GM12878 (cell line): ENCODE data around the gene TBX5. TPM values are rescaled to one million over a fixed set of nuclear protein-coding genes. Genes with fewer than 3 reads are reported as not detected.

Experiments
- ATAC-seq: fragments of 200-7000 bp; cut with Tn5 transposase; 3 replicates; pipeline ENCODE4 v1.9.1; 2020; ENCODE audit warnings: mild to moderate bottlenecking, moderate library complexity
- BruUV-seq: library from RNA; stranded (reverse); fragments of 400-500 nt; replicated peaks from 2 replicates; lab custom pipeline; 2021; lab: Mats Ljungman, UMichigan
- CTCF ChIA-PET: fragments of 300-600 bp; sonication (Branson Sonifier 250); formaldehyde crosslinking; extraction: SDS; loops from one replicate; lab custom pipeline; 2021; ENCODE audit warnings: inconsistent platforms; lab: Yijun Ruan, JAX
- POLR2A ChIA-PET: fragments of 350-600 bp; formaldehyde crosslinking; extraction: SDS; loops from one replicate; lab custom pipeline; 2021; ENCODE audit warnings: inconsistent platforms; lab: Charles Lee
- RAD21 ChIA-PET: fragments of 300-600 bp; sonication (Branson Sonifier 250); formaldehyde crosslinking; loops from one replicate; lab custom pipeline; 2023; ENCODE audit warnings: antibody characterized with exemption; ENCODE audit not compliant: unreplicated experiment; lab: Charles Lee
- SMC1A ChIA-PET: fragments of 300-600 bp; sonication (Branson Sonifier 250); formaldehyde crosslinking; loops from one replicate; lab custom pipeline; 2023; ENCODE audit not compliant: unreplicated experiment, uncharacterized antibody; lab: Charles Lee
- DNase-seq: peaks from one replicate; pipeline ENCODE4 v3.0.0-alpha.2; 2011; ENCODE audit warnings: low read depth, low spot score
- FAIRE-seq: peaks from 3 replicates; lab custom pipeline; 2011; peaks lifted over from hg19 to GRCh38; lab: Jason Lieb, UNC
- H2AFZ ChIP-seq: 2 replicates; pipeline ENCODE4 v1.6.0; 2011; ENCODE audit warnings: low read depth, low read length, control low read depth; ENCODE audit not compliant: control insufficient read depth
- H3K27ac ChIP-seq: 2 replicates; pipeline ENCODE4 v1.5.1; 2011; ENCODE audit warnings: control low read depth; ENCODE audit not compliant: control insufficient read depth, insufficient read depth
- H3K27me3 ChIP-seq, 2 experiments: replicated peaks in 1 of 2; 2 replicates each; pipeline versions ENCODE4 v1.6.0 to v1.6.1; 2011; ENCODE audit warnings: low read length in 1 of 2; ENCODE audit not compliant: control insufficient read depth in 2 of 2, insufficient read depth in 2 of 2
- H3K36me3 ChIP-seq, 2 experiments: 2 replicates each; pipeline ENCODE4 v1.5.1; 2011; ENCODE audit warnings: low read length in 1 of 2; ENCODE audit not compliant: control insufficient read depth in 2 of 2, insufficient read depth in 2 of 2
- H3K4me1 ChIP-seq: 2 replicates; pipeline ENCODE4 v1.6.1; 2011; ENCODE audit warnings: mild to moderate bottlenecking, low read length, moderate library complexity, mixed read lengths; ENCODE audit not compliant: control insufficient read depth, insufficient read depth
- H3K4me2 ChIP-seq: 2 replicates; pipeline ENCODE4 v1.6.0; 2011; ENCODE audit warnings: control low read depth; ENCODE audit not compliant: control insufficient read depth, insufficient read depth
- H3K4me3 ChIP-seq: fragments of 200-600 bp; sonication (generic); 2 replicates; pipeline ENCODE4 v1.5.1; 2016
- H3K79me2 ChIP-seq: 2 replicates; pipeline ENCODE4 v1.6.0; 2011; ENCODE audit warnings: low read length; ENCODE audit not compliant: control insufficient read depth, insufficient read depth
- H3K9ac ChIP-seq: 2 replicates; pipeline ENCODE4 v1.8.0; 2011; ENCODE audit warnings: low read length, control low read depth, mixed read lengths; ENCODE audit not compliant: control insufficient read depth, insufficient read depth
- H3K9me3 ChIP-seq: replicated peaks from 3 replicates; pipeline ENCODE4 v1.5.1; 2011; ENCODE audit warnings: mild to moderate bottlenecking, low read length; ENCODE audit not compliant: control insufficient read depth, insufficient read depth
- H4K20me1 ChIP-seq: 2 replicates; pipeline ENCODE4 v1.6.0; 2011; ENCODE audit not compliant: control insufficient read depth, insufficient read depth
- CREB1 ChIP-seq: IDR thresholded peaks from 2 replicates; pipeline ENCODE4 v1.6.1; 2012; ENCODE audit warnings: low read depth, mild to moderate bottlenecking, inconsistent platforms
- EED ChIP-seq: sonication (generic); IDR thresholded peaks from 2 replicates; pipeline ENCODE4 v1.6.1; 2016; ENCODE audit warnings: antibody characterized with exemption, low read depth
- FOXM1 ChIP-seq: IDR thresholded peaks from 2 replicates; pipeline ENCODE4 v1.6.1; 2012; ENCODE audit warnings: low read depth, mild to moderate bottlenecking, inconsistent platforms, low read length, moderate library complexity
- RELA ChIP-seq: fragments of 450-650 bp; IDR thresholded peaks from 2 replicates; pipeline ENCODE4 v1.8.0; 2014; ENCODE audit warnings: borderline replicate concordance; ENCODE audit not compliant: partially characterized antibody
- RFX5 ChIP-seq: IDR thresholded peaks from 2 replicates; pipeline ENCODE4 v1.6.1; 2011; ENCODE audit warnings: low read depth, low read length, improper control_type of control experiment
- TAF1 ChIP-seq: IDR thresholded peaks from 2 replicates; pipeline ENCODE4 v1.6.1; 2011; ENCODE audit warnings: mild to moderate bottlenecking, low read depth, low read length, borderline replicate concordance
- TCF3 ChIP-seq: IDR thresholded peaks from 2 replicates; pipeline ENCODE4 v1.6.1; 2012; ENCODE audit warnings: low read depth, mild to moderate bottlenecking, low read length, borderline replicate concordance; ENCODE audit not compliant: insufficient read depth
- WGBS: methylation state at CpG from one replicate; pipeline ENCODE4 v1.1.6; 2016; ENCODE audit warnings: low lambda C conversion rate; ENCODE audit not compliant: insufficient replicate concordance, insufficient coverage; ENCODE audit errors: missing lambda C conversion rate; 5-methylcytosine and 5-hydroxymethylcytosine counted together
- in situ Hi-C: fragments of 300-500 bp; cut with MboI; formaldehyde crosslinking; loops from 9 replicates; pipeline ENCODE4 v1.14.3; 2018; ENCODE audit warnings: mixed read lengths
- intact Hi-C: fragments of 100-400 bp; cut with micrococcal nuclease; formaldehyde crosslinking; loops from one replicate; pipeline ENCODE4 v1.14.2; 2022; ENCODE audit not compliant: unreplicated experiment
- polyA plus RNA-seq, 11 experiments: library from polyadenylated mRNA; depleted of rRNA in 4 of 11; unstranded in 6 of 11; stranded (reverse) in 5 of 11; fragments of >200 nt; fragmentation: Nextera tagmentation in 4 of 11; fragmentation: Illumina TruSeq in 1 of 11; extraction: Ambion mirVana in 4 of 11; extraction: Trizol in 1 of 11; gene quantifications; 1 replicate in 1 of 11; 2 replicates in 10 of 11; pipeline versions ENCODE4 v1.2.1 to v1.2.3, GENCODE V29; 2011 to 2016; ENCODE audit warnings: inconsistent platforms in 2 of 11, missing spikeins in 2 of 11, low read depth in 1 of 11
- total RNA-seq, 4 experiments: library from RNA; depleted of rRNA in 3 of 4; stranded (reverse); fragments of >200 nt in 3 of 4; fragmentation: Illumina TruSeq in 1 of 4; extraction: Trizol in 1 of 4; gene quantifications; 2 replicates each; pipeline versions ENCODE4 v1.2.1 to v1.2.3, GENCODE V29; 2013 to 2021
- TF ChIP-seq, protein P1 (sequence below): IDR thresholded peaks from 2 replicates; pipeline ENCODE4 v1.6.1; 2012; ENCODE audit warnings: improper control_type of control experiment, low read depth, low read length; ENCODE audit not compliant: insufficient replicate concordance

TBX5 gene
- total and polyA plus RNA-seq, 10 of the 15 experiments (the other 5 are each of a cell fraction or from before 2014, with no cell fraction given): 0.04 TPM; not detected in 9

DNA sequence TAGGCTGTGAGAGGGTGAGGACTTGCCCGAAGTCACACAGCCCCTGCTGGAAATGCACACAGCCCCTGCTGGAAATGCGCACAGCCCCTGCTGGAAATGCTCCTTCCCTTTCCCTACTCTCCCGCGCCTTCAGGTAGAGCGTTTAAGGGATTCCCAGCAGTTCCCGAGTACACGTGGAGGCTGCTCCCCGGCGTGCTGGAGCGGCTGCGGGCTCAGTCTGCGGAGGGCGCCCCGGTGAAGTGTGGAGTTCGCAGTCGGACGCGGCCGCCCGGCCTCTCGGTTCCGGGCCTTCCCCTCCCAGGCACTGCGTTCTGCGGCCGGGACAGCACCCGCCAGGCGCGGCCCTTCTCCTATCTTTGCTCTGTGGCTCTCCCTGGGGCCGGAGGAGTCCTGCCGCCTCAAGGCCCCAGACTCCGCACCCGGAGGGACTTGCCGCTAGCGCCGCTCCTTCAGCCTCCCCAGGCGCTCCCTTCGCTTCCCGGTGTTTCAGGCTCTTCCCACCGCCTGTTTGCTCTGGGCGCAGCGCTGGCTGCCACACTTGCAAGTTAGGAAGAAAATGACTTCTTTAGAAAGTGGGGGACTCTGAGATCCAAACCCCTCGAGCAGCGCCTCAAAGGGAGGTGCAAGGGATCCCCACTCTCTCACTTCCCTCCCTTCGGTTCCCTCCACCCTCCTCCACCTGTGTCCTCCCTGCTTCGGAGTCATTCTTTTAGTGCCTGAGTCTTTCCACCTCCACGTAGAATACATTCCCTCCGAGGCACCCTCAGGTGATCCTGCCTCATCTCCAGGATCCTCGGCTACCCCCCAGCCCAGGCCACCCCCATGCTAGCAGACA, 8.3 kb upstream of the TBX5 start:
- ChIA-PET POLR2A (no interaction called here), SMC1A (no interaction called here), CTCF (no interaction called here), RAD21 (no interaction called here)
- Histone ChIP-seq H3K27me3 (peaks cover 9 to 28% of the 10 kb centered on the region in 2 experiments), H3K79me2 (no peaks in the 10 kb centered on the region), H2AFZ (no peak overlapping the region), H3K27ac (no peak overlapping the region), H3K9me3 (no peaks in the 10 kb centered on the region), H3K9ac (no peak overlapping the region), H3K4me3 (no peak overlapping the region), H3K4me2 (no peak overlapping the region), H3K4me1 (no peaks in the 10 kb centered on the region), H4K20me1 (no peaks in the 10 kb centered on the region), H3K36me3 (no peaks in the 10 kb centered on the region)
- ATAC-seq (no peak), FAIRE-seq (no peak), DNase-seq (no peak)
- in situ Hi-C loops (no loop called here), intact Hi-C loops (no loop called here)
- TF ChIP-seq TCF3 (no peak), EED (no peak)
- BruUV-seq: no TSS peak
- WGBS: 20% methylated on average over 40 of the region's 48 CpGs

DNA sequence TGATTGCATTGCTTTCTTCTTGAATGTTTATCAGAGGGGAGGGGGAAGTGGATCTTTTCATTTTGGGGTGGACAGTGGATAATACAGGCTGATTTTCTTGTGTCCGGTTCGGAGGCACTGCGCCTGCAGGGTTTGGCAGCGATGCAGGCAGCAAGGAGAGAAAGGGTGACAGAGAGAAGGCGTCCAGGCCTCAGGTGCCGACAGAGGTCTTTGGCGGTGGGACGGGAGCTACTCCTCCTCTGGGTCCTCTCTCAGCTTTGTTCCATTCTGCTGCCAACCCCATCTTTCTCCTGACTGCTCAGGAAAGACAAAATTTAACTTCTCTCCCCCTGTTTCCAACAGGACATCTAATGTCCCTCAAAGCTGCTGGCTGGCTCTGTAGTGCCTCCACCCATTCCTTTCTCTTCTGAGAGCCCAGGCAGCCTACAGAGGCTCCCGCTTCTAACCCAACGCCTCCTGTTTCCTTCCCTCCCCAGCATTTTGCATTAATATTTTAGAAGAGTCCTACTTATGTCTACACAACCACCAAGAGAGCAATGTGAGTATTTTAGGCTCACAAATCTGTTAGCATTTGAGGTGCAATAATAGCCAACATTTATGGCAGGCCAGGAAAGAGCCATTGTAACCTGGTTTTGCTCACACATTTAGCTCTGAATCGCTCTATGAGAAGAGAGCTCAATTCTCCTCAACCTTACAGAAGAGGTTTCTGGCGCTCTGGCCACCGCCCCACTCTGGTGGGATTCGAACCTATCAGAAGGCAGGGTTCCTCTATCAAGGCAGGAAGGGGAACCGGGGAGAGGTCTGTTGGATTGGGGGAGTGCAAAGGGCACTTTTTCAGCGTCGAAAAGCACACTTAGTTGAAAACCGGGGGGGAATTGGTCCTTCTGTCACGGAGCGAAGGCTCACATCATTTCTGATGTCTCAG, 7.1 kb upstream of the TBX5 start:
- in situ Hi-C loops: no loop called here
- no TSS peak for BruUV-seq
- TF ChIP-seq TAF1 (no peak), FOXM1 (no peak), RELA (no peak), CREB1 (no peak), RFX5 (no peak)
- TF ChIP-seq, protein P1, sequence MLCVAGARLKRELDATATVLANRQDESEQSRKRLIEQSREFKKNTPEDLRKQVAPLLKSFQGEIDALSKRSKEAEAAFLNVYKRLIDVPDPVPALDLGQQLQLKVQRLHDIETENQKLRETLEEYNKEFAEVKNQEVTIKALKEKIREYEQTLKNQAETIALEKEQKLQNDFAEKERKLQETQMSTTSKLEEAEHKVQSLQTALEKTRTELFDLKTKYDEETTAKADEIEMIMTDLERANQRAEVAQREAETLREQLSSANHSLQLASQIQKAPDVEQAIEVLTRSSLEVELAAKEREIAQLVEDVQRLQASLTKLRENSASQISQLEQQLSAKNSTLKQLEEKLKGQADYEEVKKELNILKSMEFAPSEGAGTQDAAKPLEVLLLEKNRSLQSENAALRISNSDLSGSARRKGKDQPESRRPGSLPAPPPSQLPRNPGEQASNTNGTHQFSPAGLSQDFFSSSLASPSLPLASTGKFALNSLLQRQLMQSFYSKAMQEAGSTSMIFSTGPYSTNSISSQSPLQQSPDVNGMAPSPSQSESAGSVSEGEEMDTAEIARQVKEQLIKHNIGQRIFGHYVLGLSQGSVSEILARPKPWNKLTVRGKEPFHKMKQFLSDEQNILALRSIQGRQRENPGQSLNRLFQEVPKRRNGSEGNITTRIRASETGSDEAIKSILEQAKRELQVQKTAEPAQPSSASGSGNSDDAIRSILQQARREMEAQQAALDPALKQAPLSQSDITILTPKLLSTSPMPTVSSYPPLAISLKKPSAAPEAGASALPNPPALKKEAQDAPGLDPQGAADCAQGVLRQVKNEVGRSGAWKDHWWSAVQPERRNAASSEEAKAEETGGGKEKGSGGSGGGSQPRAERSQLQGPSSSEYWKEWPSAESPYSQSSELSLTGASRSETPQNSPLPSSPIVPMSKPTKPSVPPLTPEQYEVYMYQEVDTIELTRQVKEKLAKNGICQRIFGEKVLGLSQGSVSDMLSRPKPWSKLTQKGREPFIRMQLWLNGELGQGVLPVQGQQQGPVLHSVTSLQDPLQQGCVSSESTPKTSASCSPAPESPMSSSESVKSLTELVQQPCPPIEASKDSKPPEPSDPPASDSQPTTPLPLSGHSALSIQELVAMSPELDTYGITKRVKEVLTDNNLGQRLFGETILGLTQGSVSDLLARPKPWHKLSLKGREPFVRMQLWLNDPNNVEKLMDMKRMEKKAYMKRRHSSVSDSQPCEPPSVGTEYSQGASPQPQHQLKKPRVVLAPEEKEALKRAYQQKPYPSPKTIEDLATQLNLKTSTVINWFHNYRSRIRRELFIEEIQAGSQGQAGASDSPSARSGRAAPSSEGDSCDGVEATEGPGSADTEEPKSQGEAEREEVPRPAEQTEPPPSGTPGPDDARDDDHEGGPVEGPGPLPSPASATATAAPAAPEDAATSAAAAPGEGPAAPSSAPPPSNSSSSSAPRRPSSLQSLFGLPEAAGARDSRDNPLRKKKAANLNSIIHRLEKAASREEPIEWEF: no peak

More for the DNA sequence above, 7.1 kb upstream of the TBX5 start:
- no peaks in the 10 kb centered on the region for H3K36me3 ChIP-seq
- RAD21 ChIA-PET: no interaction called here
- no peak overlapping the region for H3K4me2 ChIP-seq
- no peaks in the 10 kb centered on the region for H3K79me2 ChIP-seq
- CTCF ChIA-PET: interaction anchor here (0.6 kb wide), 1 partner anchor 33 kb away, joined by 4 read pairs; no protein-coding TSS in a partner anchor
- H3K9me3 ChIP-seq: no peaks in the 10 kb centered on the region; the same call in 2 of the 3 replicates
- H3K4me1 ChIP-seq: no peaks in the 10 kb centered on the region
- no peak for DNase-seq
- H3K9ac ChIP-seq: no peak overlapping the region
- SMC1A ChIA-PET: interaction anchor here (0.6 kb wide), 1 partner anchor 36 kb away, joined by 3 read pairs; no protein-coding TSS in a partner anchor
- H3K4me3 ChIP-seq: no peak overlapping the region
- POLR2A ChIA-PET: no interaction called here
- no peak for ATAC-seq
- intact Hi-C loops: no loop called here
- H3K27ac ChIP-seq: no peak overlapping the region
- no peak for FAIRE-seq
- 3% methylated on average over 20 of the region's 20 CpGs for WGBS
- peaks cover 9 to 28% of the 10 kb centered on the region in 2 experiments for H3K27me3 ChIP-seq
- H4K20me1 ChIP-seq: no peaks in the 10 kb centered on the region
- no peak overlapping the region for H2AFZ ChIP-seq
